Left forelimb (tissue), 1 donor: Measurements from ENCODE around the gene C5orf58.

Source experiments
- DNase-seq: peaks from one replicate; pipeline ENCODE4 v3.0.0-alpha.2; 2018; ENCODE audit warnings: low spot score

Gene C5orf58

GRCh38 chr5:170283296-170283695, 50.5 kb downstream of the C5orf58 start:
- DNase-seq = no peak

- DNase-seq = no peak
Observed at GRCh38 chr5:170284231-170284630, 51.4 kb downstream of the C5orf58 start.

DNA sequence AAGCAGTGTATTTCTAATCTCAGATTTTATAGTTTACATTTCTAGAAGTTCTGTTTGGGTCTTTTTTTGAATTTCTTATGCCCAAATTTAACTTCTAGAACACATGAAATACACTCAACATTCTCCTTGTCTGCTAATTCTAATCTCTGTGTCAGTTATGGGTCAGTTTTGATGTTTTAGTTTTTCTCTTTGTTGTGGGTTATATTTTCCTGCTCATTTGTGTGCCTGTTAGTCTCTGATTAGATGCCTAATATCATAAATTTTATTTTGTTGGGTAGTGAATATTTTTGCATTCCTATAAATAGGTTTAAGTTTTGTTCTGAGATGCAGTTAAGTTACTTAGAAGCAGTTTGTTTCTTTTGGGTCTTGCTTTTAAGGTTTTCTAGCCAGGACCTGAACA, 52.4 kb downstream of the C5orf58 start:
- DNase-seq = no peak

- DNase-seq = no peak
Observed at GRCh38 chr5:170286386-170286925, 53.7 kb downstream of the C5orf58 start.

GRCh38 chr5:170287532-170287931, 54.7 kb downstream of the C5orf58 start:
- no peak for DNase-seq

- DNase-seq = no peak
Observed at GRCh38 chr5:170288151-170288550, 55.4 kb downstream of the C5orf58 start.

DNA sequence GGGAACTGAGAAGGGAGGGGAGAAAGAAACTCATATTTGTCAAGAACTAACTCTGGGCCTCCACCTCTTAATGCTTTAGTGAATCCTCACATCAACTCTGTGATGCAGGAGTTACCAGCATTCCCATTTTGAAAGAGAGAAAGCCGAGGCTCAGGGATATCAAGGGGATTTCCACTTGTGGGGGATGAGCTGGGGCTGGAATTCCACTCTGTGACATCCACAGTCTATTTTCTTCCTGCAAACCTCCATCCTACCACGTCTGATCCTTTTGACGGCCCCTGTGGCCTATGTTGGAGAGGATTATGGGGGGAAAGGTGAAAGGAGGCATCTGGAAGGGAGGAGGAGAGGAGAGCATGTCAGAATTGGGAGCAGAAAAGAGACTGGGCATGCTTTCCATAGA, 55.8 kb downstream of the C5orf58 start:
- no peak for DNase-seq

DNA sequence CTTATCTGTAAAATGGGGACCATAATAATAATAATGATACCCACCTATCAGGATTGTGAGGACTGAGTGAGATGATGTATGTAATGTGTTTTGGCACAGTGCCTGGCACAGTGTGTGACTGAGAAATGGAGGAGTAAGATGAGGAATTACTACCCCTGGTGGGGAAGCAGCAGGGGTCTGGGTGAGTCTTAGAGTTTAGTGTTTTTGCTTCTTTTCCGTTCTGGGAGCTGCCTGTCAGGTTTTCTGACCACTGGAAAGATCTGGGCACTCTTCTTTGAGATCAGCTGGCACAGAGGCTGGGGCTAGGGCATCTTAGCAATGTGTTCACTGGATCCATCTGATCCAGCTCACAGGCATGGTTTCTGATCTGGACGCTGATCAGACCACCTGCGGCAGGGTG, 56.3 kb downstream of the C5orf58 start:
- no peak for DNase-seq

GRCh38 chr5:170289764-170290163, 57.0 kb downstream of the C5orf58 start:
- no peak for DNase-seq

DNA sequence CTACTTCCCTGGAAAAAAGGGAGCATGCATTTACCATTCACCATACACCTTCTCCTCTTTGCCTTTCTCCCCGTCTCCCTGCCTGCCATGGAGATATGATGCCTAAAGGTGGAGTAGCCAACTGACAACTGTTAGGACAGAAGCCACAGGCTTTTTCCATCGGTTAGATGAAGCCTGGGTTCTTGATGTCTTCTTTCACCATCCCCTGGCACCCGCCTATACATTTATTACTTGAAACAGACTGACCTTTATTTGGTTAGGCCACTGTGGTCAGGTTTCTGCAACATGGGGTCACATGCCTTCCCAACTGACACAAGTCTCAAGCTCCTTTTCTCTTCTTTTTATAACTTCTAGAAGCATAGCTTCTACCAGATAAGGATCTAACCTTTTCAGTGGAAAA, 57.7 kb downstream of the C5orf58 start:
- no peak for DNase-seq

- DNase-seq = no peak
Observed at GRCh38 chr5:170292179-170293104, 59.7 kb downstream of the C5orf58 start.

DNA sequence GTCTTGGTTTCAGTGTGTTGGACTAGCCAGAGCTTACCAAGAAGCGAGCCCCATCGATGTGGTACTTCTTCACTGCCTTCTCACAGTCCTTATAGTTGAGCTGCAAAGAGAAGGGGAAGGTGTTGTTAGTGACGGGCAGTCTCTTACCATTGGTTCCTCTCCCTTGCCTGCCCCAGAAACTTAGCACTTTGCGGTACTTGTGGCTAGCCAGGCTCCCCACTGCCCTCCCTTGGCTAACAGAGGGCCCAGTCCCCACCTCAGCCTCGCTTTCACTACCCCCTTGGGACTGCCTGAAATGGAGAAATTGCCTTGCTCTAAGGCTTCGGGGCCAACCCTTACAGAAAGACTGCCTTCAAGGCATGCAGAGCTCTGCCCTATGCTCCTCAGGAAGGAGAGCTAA, 60.5 kb downstream of the C5orf58 start:
- no peak for DNase-seq

DNA sequence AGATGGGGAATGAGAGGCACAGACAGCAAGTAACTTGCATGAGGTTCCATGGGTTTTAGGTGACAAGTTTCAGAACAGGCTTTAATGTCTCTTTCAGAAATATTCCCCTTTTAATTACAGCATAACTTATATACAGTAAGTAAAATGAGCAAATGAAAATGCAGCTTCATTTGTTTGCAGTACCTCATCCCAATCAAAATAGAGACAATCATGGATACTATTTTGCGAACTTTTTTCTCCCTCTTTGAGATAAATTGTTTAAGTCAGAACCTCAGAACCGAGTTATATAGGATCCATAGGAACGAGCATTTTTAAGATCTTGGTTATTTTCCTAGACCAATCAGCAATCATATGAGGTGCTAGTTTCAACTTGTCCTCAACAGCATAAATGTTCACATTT, 61.3 kb downstream of the C5orf58 start:
- no peak for DNase-seq

DNA sequence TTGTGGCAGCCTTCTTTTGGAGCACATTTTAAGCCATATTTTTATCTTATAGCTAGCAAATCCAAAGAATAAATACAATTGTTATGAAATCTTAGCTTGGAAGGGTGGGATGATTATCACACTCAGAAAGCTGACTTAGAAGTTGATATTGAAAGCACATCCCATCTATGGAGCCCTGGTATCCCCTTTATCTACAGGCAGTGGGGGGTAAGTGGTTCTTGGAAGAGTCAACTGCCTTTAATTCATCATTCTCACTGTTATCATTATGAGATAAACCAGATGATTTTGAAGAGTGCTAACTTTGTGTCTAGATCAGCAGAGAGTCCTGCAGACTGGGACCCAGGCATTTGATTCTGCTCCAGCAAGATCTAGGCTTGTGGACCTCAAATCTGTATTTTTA, 61.8 kb downstream of the C5orf58 start:
- DNase-seq = no peak
